HepG2 (cell line): Measurements from ENCODE around the gene CCDC201. TPM values are rescaled to one million over a fixed set of nuclear protein-coding genes. Genes with fewer than 3 reads are reported as not detected.

ENCODE experiments used
- AFF4 ChIP-seq: sonication (generic); formaldehyde crosslinking; IDR thresholded peaks from 2 replicates; pipeline ENCODE4 v1.4.0; 2020; ENCODE audit warnings: missing genetic modification reagents
- ATF3 ChIP-seq: sonication (generic); formaldehyde crosslinking; IDR thresholded peaks from 2 replicates; pipeline ENCODE4 v1.4.0; 2020; ENCODE audit warnings: missing genetic modification reagents
- E2F1 ChIP-seq: sonication (generic); formaldehyde crosslinking; IDR thresholded peaks from 2 replicates; pipeline ENCODE4 v1.5.0; 2020; ENCODE audit warnings: missing genetic modification reagents
- FIP1L1 ChIP-seq: fragments of 200-400 bp; formaldehyde crosslinking; IDR thresholded peaks from 2 replicates; pipeline ENCODE4 v1.6.1; 2018; ENCODE audit warnings: low read depth, mild to moderate bottlenecking, low read length, moderate library complexity, borderline replicate concordance; ENCODE audit not compliant: insufficient read depth
- GTF3A ChIP-seq: sonication (generic); formaldehyde crosslinking; conservative IDR thresholded peaks from 2 replicates; pipeline ENCODE4 v1.4.0; 2020; ENCODE audit warnings: mild to moderate bottlenecking, missing genetic modification reagents
- HNF4G ChIP-seq, 2 experiments: sonication (generic) in 1 of 2; formaldehyde crosslinking in 1 of 2; IDR thresholded peaks; 2 replicates each; pipeline versions ENCODE4 v1.4.0 to v1.6.1; 2011 to 2020; ENCODE audit warnings: borderline replicate concordance in 2 of 2, low read depth in 2 of 2, mild to moderate bottlenecking in 2 of 2, low read length in 1 of 2, missing genetic modification reagents in 1 of 2, moderate library complexity in 1 of 2
- MYPOP ChIP-seq: sonication (generic); formaldehyde crosslinking; IDR thresholded peaks from 2 replicates; pipeline ENCODE4 v1.8.1; 2023; ENCODE audit warnings: mild to moderate bottlenecking, moderate library complexity, missing genetic modification reagents
- NFYB ChIP-seq: sonication (generic); formaldehyde crosslinking; IDR thresholded peaks from 2 replicates; pipeline ENCODE4 v1.4.0; 2020; ENCODE audit warnings: missing genetic modification reagents
- POLR2AphosphoS2 ChIP-seq: IDR thresholded peaks from 2 replicates; pipeline ENCODE4 v1.6.1; 2011; ENCODE audit warnings: low read depth, low read length, improper control_type of control experiment
- RBFOX2 ChIP-seq: fragments of 200-400 bp; formaldehyde crosslinking; IDR thresholded peaks from 2 replicates; pipeline ENCODE4 v1.6.1; 2017; ENCODE audit warnings: low read depth, mild to moderate bottlenecking, low read length
- SIX4 ChIP-seq: sonication (generic); formaldehyde crosslinking; IDR thresholded peaks from 2 replicates; pipeline ENCODE4 v1.4.0; 2020; ENCODE audit warnings: missing genetic modification reagents
- ZC3H4 ChIP-seq: sonication (generic); formaldehyde crosslinking; IDR thresholded peaks from 2 replicates; pipeline ENCODE4 v1.4.0; 2020; ENCODE audit warnings: missing genetic modification reagents, borderline replicate concordance
- ZNF232 ChIP-seq: sonication (generic); formaldehyde crosslinking; IDR thresholded peaks from 2 replicates; pipeline ENCODE4 v1.4.0; 2020; ENCODE audit warnings: missing genetic modification reagents, borderline replicate concordance
- ZNF770 ChIP-seq: sonication (generic); formaldehyde crosslinking; IDR thresholded peaks from 2 replicates; pipeline ENCODE4 v1.5.0; 2020; ENCODE audit warnings: mild to moderate bottlenecking, missing genetic modification reagents
- ZNF792 ChIP-seq: IDR thresholded peaks from 2 replicates; pipeline ENCODE4 v1.6.1; 2016
- ZSCAN30 ChIP-seq: sonication (generic); formaldehyde crosslinking; IDR thresholded peaks from 2 replicates; pipeline ENCODE4 v1.5.0; 2020; ENCODE audit warnings: mild to moderate bottlenecking, missing genetic modification reagents
- polyA plus RNA-seq, 8 experiments: library from polyadenylated mRNA; depleted of rRNA in 3 of 8; stranded (reverse) in 7 of 8; unstranded in 1 of 8; fragments of >200 nt; fragmentation: Illumina TruSeq in 4 of 8; extraction: Trizol in 4 of 8; gene quantifications; 2 replicates each; pipeline versions ENCODE4 v1.2.1 to v1.2.3, GENCODE V29; 2011 to 2016; ENCODE audit warnings: low read depth in 4 of 8, missing spikeins in 1 of 8, mixed read lengths in 1 of 8; ENCODE audit not compliant: insufficient read depth in 1 of 8
- total RNA-seq, 5 experiments: library from RNA; depleted of rRNA; stranded (reverse); fragments of >200 nt; fragmentation: Illumina TruSeq; extraction: Trizol; gene quantifications; 2 replicates each; pipeline ENCODE4 v1.2.3, GENCODE V29; 2016; ENCODE audit warnings: low read depth in 1 of 5
- TF ChIP-seq, protein P1 (sequence below): sonication (generic); formaldehyde crosslinking; conservative IDR thresholded peaks from 2 replicates; pipeline ENCODE4 v1.8.0; 2022; ENCODE audit warnings: mild to moderate bottlenecking, moderate library complexity, missing genetic modification reagents

Gene CCDC201
- total and polyA plus RNA-seq, 2 of the 13 experiments (the other 11 are each of a cell fraction or from before 2014, with no cell fraction given), result 0.92 TPM; not detected in 1

DNA sequence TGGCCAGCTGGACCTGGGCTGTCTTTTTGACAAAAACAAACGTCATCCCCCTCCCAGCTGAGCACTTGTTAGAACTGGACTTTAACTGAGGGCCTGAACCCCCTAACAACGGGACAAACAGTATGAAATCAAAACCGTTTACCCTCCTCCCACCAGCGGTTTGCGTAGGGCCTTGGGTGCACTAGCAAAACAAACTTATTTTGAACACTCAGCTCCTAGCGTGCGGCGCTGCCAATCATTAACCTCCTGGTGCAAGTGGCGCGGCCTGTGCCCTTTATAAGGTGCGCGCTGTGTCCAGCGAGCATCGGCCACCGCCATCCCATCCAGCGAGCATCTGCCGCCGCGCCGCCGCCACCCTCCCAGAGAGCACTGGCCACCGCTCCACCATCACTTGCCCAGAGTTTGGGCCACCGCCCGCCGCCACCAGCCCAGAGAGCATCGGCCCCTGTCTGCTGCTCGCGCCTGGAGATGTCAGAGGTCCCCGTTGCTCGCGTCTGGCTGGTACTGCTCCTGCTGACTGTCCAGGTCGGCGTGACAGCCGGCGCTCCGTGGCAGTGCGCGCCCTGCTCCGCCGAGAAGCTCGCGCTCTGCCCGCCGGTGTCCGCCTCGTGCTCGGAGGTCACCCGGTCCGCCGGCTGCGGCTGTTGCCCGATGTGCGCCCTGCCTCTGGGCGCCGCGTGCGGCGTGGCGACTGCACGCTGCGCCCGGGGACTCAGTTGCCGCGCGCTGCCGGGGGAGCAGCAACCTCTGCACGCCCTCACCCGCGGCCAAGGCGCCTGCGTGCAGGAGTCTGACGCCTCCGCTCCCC, 15.5 kb upstream of the CCDC201 start, which contains the start of gene IGFBP1 (continued):
- TF ChIP-seq ZNF770 (CRISPR knock-in tag), result peak; percentile 68
- TF ChIP-seq ATF3 (CRISPR knock-in tag), result no peak
- peak; percentile 94 for TF ChIP-seq ZNF232 (CRISPR knock-in tag)
- TF ChIP-seq ZSCAN30 (CRISPR knock-in tag), result peak; percentile 65; the same call in 1 of the 2 replicates
- TF ChIP-seq POLR2AphosphoS2, result no peak
- TF ChIP-seq ZC3H4 (CRISPR knock-in tag), result no peak
- peak; percentile 99 for TF ChIP-seq RBFOX2
- peak; percentile 27; the same call in 1 of the 2 replicates for TF ChIP-seq HNF4G (IDR thresholded peaks at IDR 0.05; ENCODE audit: borderline replicate concordance, low read depth, low read length)
- TF ChIP-seq HNF4G (CRISPR knock-in tag; IDR thresholded peaks at IDR 0.05; ENCODE audit: borderline replicate concordance, low read depth), result peak; percentile 86
- TF ChIP-seq NFYB (CRISPR knock-in tag), result no peak; the same call in 1 of the 2 replicates
- TF ChIP-seq MYPOP, result peak; percentile 91
- no peak for TF ChIP-seq SIX4 (CRISPR knock-in tag)
- TF ChIP-seq, protein P1, sequence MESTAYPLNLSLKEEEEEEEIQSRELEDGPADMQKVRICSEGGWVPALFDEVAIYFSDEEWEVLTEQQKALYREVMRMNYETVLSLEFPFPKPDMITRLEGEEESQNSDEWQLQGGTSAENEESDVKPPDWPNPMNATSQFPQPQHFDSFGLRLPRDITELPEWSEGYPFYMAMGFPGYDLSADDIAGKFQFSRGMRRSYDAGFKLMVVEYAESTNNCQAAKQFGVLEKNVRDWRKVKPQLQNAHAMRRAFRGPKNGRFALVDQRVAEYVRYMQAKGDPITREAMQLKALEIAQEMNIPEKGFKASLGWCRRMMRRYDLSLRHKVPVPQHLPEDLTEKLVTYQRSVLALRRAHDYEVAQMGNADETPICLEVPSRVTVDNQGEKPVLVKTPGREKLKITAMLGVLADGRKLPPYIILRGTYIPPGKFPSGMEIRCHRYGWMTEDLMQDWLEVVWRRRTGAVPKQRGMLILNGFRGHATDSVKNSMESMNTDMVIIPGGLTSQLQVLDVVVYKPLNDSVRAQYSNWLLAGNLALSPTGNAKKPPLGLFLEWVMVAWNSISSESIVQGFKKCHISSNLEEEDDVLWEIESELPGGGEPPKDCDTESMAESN, result peak; percentile 92
- TF ChIP-seq AFF4 (CRISPR knock-in tag), result peak; percentile 99
- no peak for TF ChIP-seq FIP1L1
- peak; percentile 79 for TF ChIP-seq E2F1
- TF ChIP-seq GTF3A (CRISPR knock-in tag), result 0 out of 2 replicates have a peak, but pooled peaks have one; percentile 49
- TF ChIP-seq ZNF792 (CRISPR knock-in tag), result peak; percentile 75
